Right lobe of liver (tissue), 6 donors: ENCODE results near the gene FAM227B. TPM values are rescaled to one million over a fixed set of nuclear protein-coding genes. Genes with fewer than 3 reads are reported as not detected.

Source experiments
- ATAC-seq, 4 donors: fragments of 200-7000 bp; cut with Tn5 transposase; one replicate each; pipeline ENCODE4 v1.9.1; 2020; ENCODE audit warnings: mild to moderate bottlenecking in 4 of 4, moderate library complexity in 4 of 4
- DNase-seq, 3 donors: peaks; one replicate each; pipeline ENCODE4 v3.0.0-alpha.2; 2020
- H3K27ac ChIP-seq, 3 donors: fragments of 200-600 bp; one replicate each; pipeline ENCODE4 v1.8.0; 2022
- H3K27me3 ChIP-seq, 2 donors: fragments of 200-600 bp; one replicate each; pipeline ENCODE4 v1.8.0; 2022
- H3K36me3 ChIP-seq, 4 donors: fragments of 200-600 bp; sonication (generic) in 1 of 4; one replicate each; pipeline versions ENCODE4 v1.5.1 to v1.8.0; 2017 to 2022; ENCODE audit warnings: control low read depth in 1 of 4
- H3K4me1 ChIP-seq, 4 donors: fragments of 200-600 bp; sonication (generic) in 1 of 4; one replicate each; pipeline versions ENCODE4 v1.5.1 to v1.8.0; 2017 to 2022; ENCODE audit warnings: control low read depth in 1 of 4
- H3K4me3 ChIP-seq, 3 donors: fragments of 200-600 bp; one replicate each; pipeline ENCODE4 v1.8.0; 2022
- H3K9me3 ChIP-seq, 4 donors: fragments of 200-600 bp; sonication (generic) in 1 of 4; one replicate each; pipeline versions ENCODE4 v1.5.1 to v1.8.0; 2017 to 2022; ENCODE audit warnings: control low read depth in 1 of 4
- CTCF ChIP-seq, 4 donors: fragments of 200-600 bp in 3 of 4; fragments of 450-650 bp in 1 of 4; IDR thresholded peaks; one replicate each; pipeline versions ENCODE4 v1.5.1 to v1.8.0; 2016 to 2022; ENCODE audit warnings: antibody characterized with exemption in 4 of 4, mild to moderate bottlenecking in 2 of 4
- POLR2A ChIP-seq: fragments of 450-650 bp; IDR thresholded peaks from one replicate; pipeline ENCODE4 v1.6.1; 2017; ENCODE audit warnings: antibody characterized with exemption, mild to moderate bottlenecking
- WGBS: methylation state at CpG from one replicate; pipeline ENCODE4 v1.1.6; 2018; ENCODE audit warnings: low coverage, low lambda C conversion rate; ENCODE audit not compliant: insufficient coverage; ENCODE audit errors: missing lambda C conversion rate; 5-methylcytosine and 5-hydroxymethylcytosine counted together
- intact Hi-C, 2 donors: fragments of 100-400 bp; cut with DNase I; formaldehyde crosslinking; loops; one replicate each; pipeline versions ENCODE4 v1.11.2 to v1.14.1; 2022
- total RNA-seq, 6 experiments: library from RNA; depleted of rRNA in 2 of 6; stranded (reverse); fragments of >200 nt in 2 of 6; fragmentation: NEBNext Ultra II Directional in 3 of 6; extraction: Animal tissue kit (Norgen Biotek cat#: 25700) in 3 of 6; gene quantifications; one replicate each; pipeline versions ENCODE4 v1.1.0 to v1.2.4, GENCODE V29; 2016 to 2023
- donor health status: DM: no; HTN: yes; CAD: no.
- donor health status: DM: no; HTN: no; CAD: no.
- donor health status: DM: no; HTN: no; CAD: no.
- donor health status: DM: no; HTN: yes; CAD: no.
- donor health status: DM: no; HTN: yes; CAD: no.

Gene FAM227B
- total RNA-seq, 6 experiments from 2014 or later: 1.3 to 3.2 (median 2.0) TPM

- intact Hi-C loops: no loop called here
- no peak for ATAC-seq
- no peak overlapping the region for H3K27ac ChIP-seq
These were observed 196.6 kb downstream of the FAM227B start for GRCh38 chr15:49423901-49424550.

GRCh38 chr15:49423021-49423420 lies 197.6 kb downstream of the FAM227B start, which contains the start of gene FGF7:
Gene FGF7 (plus strand): TSS chr15:49423242. CDS start chr15:49424298, 1,056 bp downstream.
- Histone ChIP-seq H3K4me1 (no peaks in the 10 kb centered on the region), H3K9me3 (no peaks in the 10 kb centered on the region), H3K27me3 (no peaks in the 10 kb centered on the region), H3K27ac (no peak within 1 kb of the TSS), H3K4me3 (peak within 1 kb of the TSS in 2 of 3 donors; percentile 18 to 20), H3K36me3 (no peaks in the 10 kb centered on the region)
- no peak for ATAC-seq
- intact Hi-C loops: no loop called here
- 90% methylated on average over 4 of the region's 4 CpGs for WGBS
- TF ChIP-seq CTCF (IDR thresholded peaks at IDR 0.05): no peak
- TF ChIP-seq POLR2A: no peak
- DNase-seq: no peak

More at GRCh38 chr15:49423901-49424550, 196.6 kb downstream of the FAM227B start:
- 35% methylated on average over 6 of the region's 6 CpGs for WGBS
- H3K36me3 ChIP-seq: no peaks in the 10 kb centered on the region
- no peak overlapping the region for H3K4me3 ChIP-seq
- TF ChIP-seq CTCF (IDR thresholded peaks at IDR 0.05) (no peak), POLR2A (no peak)
- no peaks in the 10 kb centered on the region for H3K9me3 ChIP-seq
- H3K27me3 ChIP-seq: no peaks in the 10 kb centered on the region
- no peak for DNase-seq
- H3K4me1 ChIP-seq: peaks cover 0 to 6% (median under 1%) of the 10 kb centered on the region in 4 donors

GRCh38 chr15:49421991-49422390 lies 198.6 kb downstream of the FAM227B start:
- intact Hi-C loops: no loop called here
- ATAC-seq: peak; percentile 72 to 92 (median 88)

GRCh38 chr15:49418811-49419210 lies 201.8 kb downstream of the FAM227B start:
- Histone ChIP-seq H3K4me3 (no peak overlapping the region), H3K4me1 (no peaks in the 10 kb centered on the region), H3K27me3 (no peaks in the 10 kb centered on the region), H3K36me3 (no peaks in the 10 kb centered on the region), H3K9me3 (no peaks in the 10 kb centered on the region), H3K27ac (no peak overlapping the region)
- no peak for TF ChIP-seq CTCF (IDR thresholded peaks at IDR 0.05)
- TF ChIP-seq POLR2A: no peak
- ATAC-seq: no peak
- intact Hi-C loops: no loop called here
- no peak for DNase-seq
- WGBS: 50% methylated on average over 1 of the region's 1 CpG

More at GRCh38 chr15:49421991-49422390, 198.6 kb downstream of the FAM227B start:
- Histone ChIP-seq H3K9me3 (no peaks in the 10 kb centered on the region), H3K27me3 (no peaks in the 10 kb centered on the region), H3K4me1 (no peaks in the 10 kb centered on the region), H3K27ac (no peak overlapping the region), H3K36me3 (no peaks in the 10 kb centered on the region), H3K4me3 (peak overlapping the region in 2 of 3 donors; percentile 18 to 20)
- TF ChIP-seq CTCF (IDR thresholded peaks at IDR 0.05): peak; percentile 57 to 77 (median 72)
- no peak for TF ChIP-seq POLR2A
- peak in 1 of 3 donors; percentile 27 for DNase-seq
- 9% methylated on average over 9 of the region's 9 CpGs for WGBS
